ENCODE measurements around the gene AFF3.

- TF ChIP-seq POLR2A (IDR thresholded peaks at IDR 0.05), result no peak
- TF ChIP-seq CTCF (IDR thresholded peaks at IDR 0.05), result no peak
Observed at GRCh38 chr2:100011272-100011731, 131.1 kb downstream of the AFF3 start.
